ENCODE data around the gene PTPN1. TPM values are rescaled to one million over a fixed set of nuclear protein-coding genes. Genes with fewer than 3 reads are reported as not detected.

Gene PTPN1
- total RNA-seq, 1 experiment from 2014 or later, result 30.8 TPM

- H3K56ac ChIP-seq (ENCODE audit: insufficient read length, low read depth, low read length), result no peak overlapping the region
- Mint-ChIP-seq H3K27me3 (ENCODE audit: low read depth) (no peaks in the 10 kb centered on the region), H3K4me1 (peaks cover 10 to 12% of the 10 kb centered on the region in 2 experiments), H3K9me3 (no peaks in the 10 kb centered on the region), H3K4me3 (no peak overlapping the region), H3K27ac (no peak overlapping the region), H3K36me3 (ENCODE audit: insufficient read depth in 1 of 3, low read depth in 3 of 3) (no peaks in the 10 kb centered on the region)
- H4K8ac ChIP-seq (replicated peaks; ENCODE audit: insufficient read length, low read depth, low read length), result no peak overlapping the region
- H2BK20ac ChIP-seq (ENCODE audit: low read depth, low read length, poor library complexity, severe bottlenecking), result no peak overlapping the region
- H4K20me1 ChIP-seq (ENCODE audit: control insufficient read depth, insufficient read depth, insufficient read length), result no peaks in the 10 kb centered on the region
- H3K27ac ChIP-seq (ENCODE audit: insufficient read length, low read depth, low read length), result no peak overlapping the region
- H3K23ac ChIP-seq (ENCODE audit: insufficient read length, low read depth, low read length), result no peak overlapping the region
- no peaks in the 10 kb centered on the region for H3K27me3 ChIP-seq (ENCODE audit: insufficient read depth, low read length)
- H3K9me3 ChIP-seq (ENCODE audit: control insufficient read depth, low read depth, low read length), result no peaks in the 10 kb centered on the region
- no peak overlapping the region for H3K4me2 ChIP-seq (ENCODE audit: insufficient read depth, insufficient read length, low read length)
- no peaks in the 10 kb centered on the region; the same call in 1 of the 2 replicates for H3K4me1 ChIP-seq (ENCODE audit: insufficient read depth, low read length)
- no peak overlapping the region for H3K9ac ChIP-seq (ENCODE audit: extremely low read depth, insufficient read length, low read length)
- no peak overlapping the region for H4K91ac ChIP-seq (ENCODE audit: insufficient read length, low read depth, low read length)
- no peak overlapping the region for H2AK5ac ChIP-seq (ENCODE audit: insufficient read length, low read length)
- H2BK5ac ChIP-seq (ENCODE audit: insufficient read length, low read length), result no peak overlapping the region
- no peak overlapping the region for H2BK15ac ChIP-seq (ENCODE audit: low read depth, low read length)
- H3K14ac ChIP-seq (ENCODE audit: insufficient read depth, low read length), result no peak overlapping the region
- H3T11ph ChIP-seq (ENCODE audit: low read length), result no peak overlapping the region
- DNase-seq, result no peak
- H2BK120ac ChIP-seq (ENCODE audit: low read depth, low read length, poor library complexity, severe bottlenecking), result no peak overlapping the region
- H3K4ac ChIP-seq (ENCODE audit: low read depth, low read length), result no peak overlapping the region
- H2AFZ ChIP-seq (ENCODE audit: low read length), result no peak overlapping the region
- H2BK12ac ChIP-seq (ENCODE audit: insufficient read length, low read depth, low read length), result no peak overlapping the region
- H3K79me2 ChIP-seq (ENCODE audit: insufficient read depth, low read length), result peaks cover 9% of the 10 kb centered on the region; the same call in 1 of the 2 replicates
- no peak overlapping the region for H3K18ac ChIP-seq (ENCODE audit: insufficient read length, low read depth, low read length)
- H3K23me2 ChIP-seq (ENCODE audit: insufficient read length, low read depth, low read length, poor library complexity, severe bottlenecking), result no peaks in the 10 kb centered on the region
- no peaks in the 10 kb centered on the region for H3K79me1 ChIP-seq (ENCODE audit: insufficient read depth, low read depth, low read length, poor library complexity, severe bottlenecking)
- no peak overlapping the region for H4K5ac ChIP-seq (ENCODE audit: insufficient read length, low read depth, low read length)
- TF ChIP-seq, protein P1, sequence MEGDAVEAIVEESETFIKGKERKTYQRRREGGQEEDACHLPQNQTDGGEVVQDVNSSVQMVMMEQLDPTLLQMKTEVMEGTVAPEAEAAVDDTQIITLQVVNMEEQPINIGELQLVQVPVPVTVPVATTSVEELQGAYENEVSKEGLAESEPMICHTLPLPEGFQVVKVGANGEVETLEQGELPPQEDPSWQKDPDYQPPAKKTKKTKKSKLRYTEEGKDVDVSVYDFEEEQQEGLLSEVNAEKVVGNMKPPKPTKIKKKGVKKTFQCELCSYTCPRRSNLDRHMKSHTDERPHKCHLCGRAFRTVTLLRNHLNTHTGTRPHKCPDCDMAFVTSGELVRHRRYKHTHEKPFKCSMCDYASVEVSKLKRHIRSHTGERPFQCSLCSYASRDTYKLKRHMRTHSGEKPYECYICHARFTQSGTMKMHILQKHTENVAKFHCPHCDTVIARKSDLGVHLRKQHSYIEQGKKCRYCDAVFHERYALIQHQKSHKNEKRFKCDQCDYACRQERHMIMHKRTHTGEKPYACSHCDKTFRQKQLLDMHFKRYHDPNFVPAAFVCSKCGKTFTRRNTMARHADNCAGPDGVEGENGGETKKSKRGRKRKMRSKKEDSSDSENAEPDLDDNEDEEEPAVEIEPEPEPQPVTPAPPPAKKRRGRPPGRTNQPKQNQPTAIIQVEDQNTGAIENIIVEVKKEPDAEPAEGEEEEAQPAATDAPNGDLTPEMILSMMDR (conservative IDR thresholded peaks at IDR 0.05), result no peak
- no CpG with 5 or more reads among the region's 3 CpGs for whole genome bisulfite sequencing (ENCODE audit: extremely low coverage, insufficient read length, low lambda C conversion rate)
Observed at GRCh38 chr20:50522053-50522674, 12.0 kb downstream of the PTPN1 start.
